HepG2 (cell line): ENCODE data around the gene KMT2E. TPM values are rescaled to one million over a fixed set of nuclear protein-coding genes. Genes with fewer than 3 reads are reported as not detected.

Experiments
- ATF7 ChIP-seq, 2 experiments: fragments of 450-650 bp in 1 of 2; sonication (generic) in 1 of 2; formaldehyde crosslinking in 1 of 2; IDR thresholded peaks; 2 replicates each; pipeline versions ENCODE4 v1.4.0 to v1.6.1; 2016 to 2020; ENCODE audit warnings: antibody characterized with exemption in 1 of 2, mild to moderate bottlenecking in 1 of 2, missing genetic modification reagents in 1 of 2
- CREM ChIP-seq, 2 experiments: sonication (generic) in 1 of 2; formaldehyde crosslinking in 1 of 2; IDR thresholded peaks; 2 replicates each; pipeline versions ENCODE4 v1.4.0 to v1.6.1; 2016 to 2020; ENCODE audit warnings: antibody characterized with exemption in 1 of 2, mild to moderate bottlenecking in 1 of 2, missing genetic modification reagents in 1 of 2
- DZIP1 ChIP-seq: sonication (generic); formaldehyde crosslinking; IDR thresholded peaks from 2 replicates; pipeline ENCODE4 v1.5.0; 2020; ENCODE audit warnings: mild to moderate bottlenecking, missing genetic modification reagents
- JUNB ChIP-seq: sonication (generic); formaldehyde crosslinking; IDR thresholded peaks from 2 replicates; pipeline ENCODE4 v1.8.0; 2022; ENCODE audit warnings: missing genetic modification reagents, mild to moderate bottlenecking, borderline replicate concordance
- KDM6A ChIP-seq: IDR thresholded peaks from 2 replicates; pipeline ENCODE4 v1.6.1; 2016; ENCODE audit warnings: low read depth
- KLF16 ChIP-seq, 2 experiments: sonication (generic) in 1 of 2; formaldehyde crosslinking in 1 of 2; IDR thresholded peaks; 2 replicates each; pipeline versions ENCODE4 v1.6.1 to v1.8.0; 2016 to 2023; ENCODE audit warnings: missing genetic modification reagents in 2 of 2, missing compliant biosample characterization in 1 of 2
- NCOR1 ChIP-seq: fragments of 200-600 bp; sonication (generic); IDR thresholded peaks from 2 replicates; pipeline ENCODE4 v1.7.0; 2017; ENCODE audit warnings: antibody characterized with exemption, low read length, borderline replicate concordance
- NFKBIZ ChIP-seq: IDR thresholded peaks from 2 replicates; pipeline ENCODE4 v1.6.1; 2018; ENCODE audit warnings: missing genetic modification reagents, missing compliant biosample characterization
- PREB ChIP-seq: sonication (generic); formaldehyde crosslinking; IDR thresholded peaks from 2 replicates; pipeline ENCODE4 v1.4.0; 2020; ENCODE audit warnings: missing genetic modification reagents
- RBM39 ChIP-seq: fragments of 200-400 bp; formaldehyde crosslinking; IDR thresholded peaks from one replicate; pipeline ENCODE4 v1.6.1; 2018; ENCODE audit warnings: antibody characterized with exemption, mild to moderate bottlenecking, low read depth, low read length; ENCODE audit not compliant: poor library complexity, severe bottlenecking
- SAP130 ChIP-seq: IDR thresholded peaks from 2 replicates; pipeline ENCODE4 v1.6.1; 2016; ENCODE audit warnings: low read depth
- SRSF1 ChIP-seq: fragments of 200-400 bp; formaldehyde crosslinking; optimal IDR thresholded peaks from 2 replicates; pipeline ENCODE3; 2017; ENCODE audit warnings: mild to moderate bottlenecking, low read depth, low read length, moderate library complexity
- ZNF160 ChIP-seq: sonication (generic); formaldehyde crosslinking; IDR thresholded peaks from 2 replicates; pipeline ENCODE4 v1.8.0; 2022; ENCODE audit warnings: mild to moderate bottlenecking, inconsistent platforms, missing genetic modification reagents
- ZNF17 ChIP-seq: sonication (generic); formaldehyde crosslinking; IDR thresholded peaks from 2 replicates; pipeline ENCODE4 v1.5.0; 2020; ENCODE audit warnings: mild to moderate bottlenecking, missing genetic modification reagents
- ZNF224 ChIP-seq: sonication (generic); formaldehyde crosslinking; IDR thresholded peaks from 2 replicates; pipeline ENCODE4 v1.5.0; 2020; ENCODE audit warnings: mild to moderate bottlenecking, missing genetic modification reagents
- ZNF329 ChIP-seq: sonication (generic); formaldehyde crosslinking; IDR thresholded peaks from 2 replicates; pipeline ENCODE4 v1.9.0; 2021; ENCODE audit warnings: low read depth, mild to moderate bottlenecking, missing genetic modification reagents
- ZNF337 ChIP-seq: sonication (generic); formaldehyde crosslinking; IDR thresholded peaks from 2 replicates; pipeline ENCODE4 v1.5.1; 2020; ENCODE audit warnings: missing genetic modification reagents, low read depth, mild to moderate bottlenecking, borderline replicate concordance
- ZNF431 ChIP-seq: sonication (generic); formaldehyde crosslinking; IDR thresholded peaks from 2 replicates; pipeline ENCODE4 v1.9.0; 2022; ENCODE audit warnings: missing genetic modification reagents, low read depth, mild to moderate bottlenecking, borderline replicate concordance
- ZNF460 ChIP-seq: sonication (generic); formaldehyde crosslinking; IDR thresholded peaks from 2 replicates; pipeline ENCODE4 v1.5.1; 2020; ENCODE audit warnings: missing genetic modification reagents, mild to moderate bottlenecking, borderline replicate concordance
- ZNF556 ChIP-seq: sonication (generic); formaldehyde crosslinking; IDR thresholded peaks from 2 replicates; pipeline ENCODE4 v1.4.0; 2020; ENCODE audit warnings: mild to moderate bottlenecking, missing genetic modification reagents, borderline replicate concordance
- ZNF619 ChIP-seq: sonication (generic); formaldehyde crosslinking; IDR thresholded peaks from 2 replicates; pipeline ENCODE4 v1.4.0; 2020; ENCODE audit warnings: mild to moderate bottlenecking, missing genetic modification reagents
- ZSCAN21 ChIP-seq: sonication (generic); formaldehyde crosslinking; IDR thresholded peaks from 2 replicates; pipeline ENCODE4 v1.8.0; 2022; ENCODE audit warnings: mild to moderate bottlenecking, missing genetic modification reagents, moderate library complexity, borderline replicate concordance
- polyA plus RNA-seq, 8 experiments: library from polyadenylated mRNA; depleted of rRNA in 3 of 8; stranded (reverse) in 7 of 8; unstranded in 1 of 8; fragments of >200 nt; fragmentation: Illumina TruSeq in 4 of 8; extraction: Trizol in 4 of 8; gene quantifications; 2 replicates each; pipeline versions ENCODE4 v1.2.1 to v1.2.3, GENCODE V29; 2011 to 2016; ENCODE audit warnings: low read depth in 4 of 8, missing spikeins in 1 of 8, mixed read lengths in 1 of 8; ENCODE audit not compliant: insufficient read depth in 1 of 8
- total RNA-seq, 5 experiments: library from RNA; depleted of rRNA; stranded (reverse); fragments of >200 nt; fragmentation: Illumina TruSeq; extraction: Trizol; gene quantifications; 2 replicates each; pipeline ENCODE4 v1.2.3, GENCODE V29; 2016; ENCODE audit warnings: low read depth in 1 of 5
- TF ChIP-seq, protein P1 (sequence below): sonication (generic); formaldehyde crosslinking; IDR thresholded peaks from 2 replicates; pipeline ENCODE4; 2020; ENCODE audit warnings: missing genetic modification reagents, mild to moderate bottlenecking, borderline replicate concordance

The KMT2E gene
- total and polyA plus RNA-seq, 2 of the 13 experiments (the other 11 are each of a cell fraction or from before 2014, with no cell fraction given): 6.3 to 24.4 TPM

DNA sequence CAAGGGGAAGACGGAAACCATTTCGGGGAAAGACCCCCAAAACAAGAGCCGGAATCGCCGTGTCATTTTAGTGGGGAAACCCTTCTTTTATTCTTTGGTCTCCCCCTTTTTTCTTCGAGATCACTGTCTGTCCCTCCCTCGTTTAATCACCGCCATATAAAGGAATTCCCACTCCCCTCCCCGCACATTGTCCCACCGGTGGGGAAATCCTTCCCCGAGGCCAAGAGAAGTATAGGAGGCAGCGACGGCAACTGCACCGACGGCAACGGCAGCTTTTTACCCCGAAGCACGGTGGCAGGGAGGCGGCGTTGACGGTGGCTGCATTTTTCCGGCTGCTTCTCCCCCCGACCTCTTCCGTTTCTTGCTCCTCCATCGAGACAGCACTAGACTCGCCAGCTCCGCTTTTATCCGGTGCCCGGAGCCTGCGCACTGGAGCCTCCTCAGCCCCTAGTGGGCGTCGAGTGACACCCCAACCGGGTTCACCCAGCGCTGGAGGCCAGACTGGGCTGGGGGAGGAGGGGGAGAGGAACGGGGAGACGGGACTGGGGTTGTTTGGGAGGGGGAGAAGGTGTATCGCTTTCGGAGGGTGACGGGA lies 687 bp upstream of the KMT2E start (continued):
- TF ChIP-seq PREB (CRISPR knock-in tag) (0 out of 2 replicates have a peak, but pooled peaks have one; percentile 39), JUNB (CRISPR knock-in tag) (peak; percentile 53; the same call in 1 of the 2 replicates), ZNF337 (CRISPR knock-in tag) (peak; percentile 29; the same call in 1 of the 2 replicates), SRSF1 (peak; percentile 45), SAP130 (CRISPR knock-in tag) (0 out of 2 replicates have a peak, but pooled peaks have one; percentile 39), ZNF619 (CRISPR knock-in tag) (no peak), ZNF160 (CRISPR knock-in tag) (0 out of 2 replicates have a peak, but pooled peaks have one; percentile 33), ZNF17 (CRISPR knock-in tag) (no peak), KDM6A (CRISPR knock-in tag) (no peak), ZNF329 (CRISPR knock-in tag) (no peak), CREM (IDR thresholded peaks at IDR 0.05) (no peak), CREM (CRISPR knock-in tag; IDR thresholded peaks at IDR 0.05) (no peak), NFKBIZ (CRISPR knock-in tag) (no peak), ZNF460 (no peak), NCOR1 (no peak), ZNF556 (CRISPR knock-in tag) (no peak), RBM39 (peak; percentile 40), ATF7 (IDR thresholded peaks at IDR 0.05) (no peak), ATF7 (CRISPR knock-in tag; IDR thresholded peaks at IDR 0.05) (no peak), KLF16 (CRISPR knock-in tag; IDR thresholded peaks at IDR 0.05) (peak in 1 of 2 experiments; percentile 10; a peak in 1 of 4 replicates), ZNF431 (CRISPR knock-in tag) (peak; percentile 6; the same call in 1 of the 2 replicates), DZIP1 (CRISPR knock-in tag) (no peak), ZSCAN21 (peak; percentile 0; the same call in 1 of the 2 replicates), ZNF224 (CRISPR knock-in tag) (no peak)
- TF ChIP-seq, protein P1, sequence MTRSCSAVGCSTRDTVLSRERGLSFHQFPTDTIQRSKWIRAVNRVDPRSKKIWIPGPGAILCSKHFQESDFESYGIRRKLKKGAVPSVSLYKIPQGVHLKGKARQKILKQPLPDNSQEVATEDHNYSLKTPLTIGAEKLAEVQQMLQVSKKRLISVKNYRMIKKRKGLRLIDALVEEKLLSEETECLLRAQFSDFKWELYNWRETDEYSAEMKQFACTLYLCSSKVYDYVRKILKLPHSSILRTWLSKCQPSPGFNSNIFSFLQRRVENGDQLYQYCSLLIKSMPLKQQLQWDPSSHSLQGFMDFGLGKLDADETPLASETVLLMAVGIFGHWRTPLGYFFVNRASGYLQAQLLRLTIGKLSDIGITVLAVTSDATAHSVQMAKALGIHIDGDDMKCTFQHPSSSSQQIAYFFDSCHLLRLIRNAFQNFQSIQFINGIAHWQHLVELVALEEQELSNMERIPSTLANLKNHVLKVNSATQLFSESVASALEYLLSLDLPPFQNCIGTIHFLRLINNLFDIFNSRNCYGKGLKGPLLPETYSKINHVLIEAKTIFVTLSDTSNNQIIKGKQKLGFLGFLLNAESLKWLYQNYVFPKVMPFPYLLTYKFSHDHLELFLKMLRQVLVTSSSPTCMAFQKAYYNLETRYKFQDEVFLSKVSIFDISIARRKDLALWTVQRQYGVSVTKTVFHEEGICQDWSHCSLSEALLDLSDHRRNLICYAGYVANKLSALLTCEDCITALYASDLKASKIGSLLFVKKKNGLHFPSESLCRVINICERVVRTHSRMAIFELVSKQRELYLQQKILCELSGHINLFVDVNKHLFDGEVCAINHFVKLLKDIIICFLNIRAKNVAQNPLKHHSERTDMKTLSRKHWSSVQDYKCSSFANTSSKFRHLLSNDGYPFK (CRISPR knock-in tag): no peak
